ENCODE results near the gene VTI1A.

VTI1A gene

GRCh38 chr10:112613620-112614019 lies 166.6 kb downstream of the VTI1A start:
- TF ChIP-seq, protein P1, sequence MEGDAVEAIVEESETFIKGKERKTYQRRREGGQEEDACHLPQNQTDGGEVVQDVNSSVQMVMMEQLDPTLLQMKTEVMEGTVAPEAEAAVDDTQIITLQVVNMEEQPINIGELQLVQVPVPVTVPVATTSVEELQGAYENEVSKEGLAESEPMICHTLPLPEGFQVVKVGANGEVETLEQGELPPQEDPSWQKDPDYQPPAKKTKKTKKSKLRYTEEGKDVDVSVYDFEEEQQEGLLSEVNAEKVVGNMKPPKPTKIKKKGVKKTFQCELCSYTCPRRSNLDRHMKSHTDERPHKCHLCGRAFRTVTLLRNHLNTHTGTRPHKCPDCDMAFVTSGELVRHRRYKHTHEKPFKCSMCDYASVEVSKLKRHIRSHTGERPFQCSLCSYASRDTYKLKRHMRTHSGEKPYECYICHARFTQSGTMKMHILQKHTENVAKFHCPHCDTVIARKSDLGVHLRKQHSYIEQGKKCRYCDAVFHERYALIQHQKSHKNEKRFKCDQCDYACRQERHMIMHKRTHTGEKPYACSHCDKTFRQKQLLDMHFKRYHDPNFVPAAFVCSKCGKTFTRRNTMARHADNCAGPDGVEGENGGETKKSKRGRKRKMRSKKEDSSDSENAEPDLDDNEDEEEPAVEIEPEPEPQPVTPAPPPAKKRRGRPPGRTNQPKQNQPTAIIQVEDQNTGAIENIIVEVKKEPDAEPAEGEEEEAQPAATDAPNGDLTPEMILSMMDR (IDR thresholded peaks at IDR 0.05): no peak
- Histone ChIP-seq H3K4me2 (ENCODE audit: low read length) (peak overlapping the region; percentile 3), H2AFZ (peak overlapping the region; percentile 16), H3K4me3 (ENCODE audit: low read depth, low read length) (no peak overlapping the region), H3K36me3 (ENCODE audit: control insufficient read depth, insufficient read depth, low read length) (no peaks in the 10 kb centered on the region), H3K27me3 (ENCODE audit: control insufficient read depth, insufficient read depth, low read length) (no peaks in the 10 kb centered on the region), H3K4me1 (peaks cover 3% of the 10 kb centered on the region), H3K9ac (no peak overlapping the region), H3K27ac (no peak overlapping the region), H3K9me3 (ENCODE audit: control insufficient read depth, low read length) (peaks cover 3% of the 10 kb centered on the region), H3K79me2 (no peaks in the 10 kb centered on the region)

DNA sequence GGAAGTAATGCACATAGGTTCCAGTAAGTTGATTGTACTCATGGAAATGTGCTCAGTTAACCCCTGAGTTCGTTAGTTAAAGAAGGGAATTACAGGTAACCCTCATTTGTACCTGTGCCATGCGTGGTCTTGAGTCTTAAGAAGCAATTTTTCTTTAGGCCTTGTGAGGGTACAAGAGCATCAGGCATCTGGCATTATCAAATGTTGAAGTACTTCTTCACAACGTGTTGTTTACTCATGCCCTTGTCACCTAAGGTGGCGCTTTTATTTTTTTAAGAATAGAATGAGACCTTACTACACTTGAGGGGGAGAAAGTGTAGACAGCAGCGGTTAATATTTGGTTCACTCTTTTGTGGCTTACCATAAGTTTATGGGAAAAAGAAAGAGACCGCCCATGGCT lies 167.1 kb downstream of the VTI1A start:
- Histone ChIP-seq H3K79me2 (no peaks in the 10 kb centered on the region), H3K27me3 (ENCODE audit: control insufficient read depth, insufficient read depth, low read length) (no peaks in the 10 kb centered on the region)

GRCh38 chr10:112614586-112614985 lies 167.6 kb downstream of the VTI1A start:
- Histone ChIP-seq H3K79me2 (no peaks in the 10 kb centered on the region), H3K9me3 (ENCODE audit: control insufficient read depth, low read length) (peaks cover 3% of the 10 kb centered on the region), H3K4me2 (ENCODE audit: low read length) (no peak overlapping the region), H3K4me3 (ENCODE audit: low read depth, low read length) (no peak overlapping the region), H2AFZ (no peak overlapping the region), H3K27me3 (ENCODE audit: control insufficient read depth, insufficient read depth, low read length) (no peaks in the 10 kb centered on the region), H3K27ac (no peak overlapping the region), H3K4me1 (peaks cover 3% of the 10 kb centered on the region), H3K9ac (no peak overlapping the region), H3K36me3 (ENCODE audit: control insufficient read depth, insufficient read depth, low read length) (no peaks in the 10 kb centered on the region)
- TF ChIP-seq, protein P1 (IDR thresholded peaks at IDR 0.05): no peak

More for the DNA sequence above, 167.1 kb downstream of the VTI1A start:
- Histone ChIP-seq H3K4me1 (peaks cover 3% of the 10 kb centered on the region), H3K9ac (no peak overlapping the region), H3K27ac (no peak overlapping the region), H3K4me2 (ENCODE audit: low read length) (no peak overlapping the region), H3K9me3 (ENCODE audit: control insufficient read depth, low read length) (peaks cover 3% of the 10 kb centered on the region), H3K4me3 (ENCODE audit: low read depth, low read length) (no peak overlapping the region), H2AFZ (peak overlapping the region; percentile 16), H3K36me3 (ENCODE audit: control insufficient read depth, insufficient read depth, low read length) (no peaks in the 10 kb centered on the region)
- TF ChIP-seq, protein P1 (IDR thresholded peaks at IDR 0.05): no peak

- Histone ChIP-seq H3K36me3 (ENCODE audit: control insufficient read depth, insufficient read depth, low read length) (no peaks in the 10 kb centered on the region), H3K4me3 (ENCODE audit: low read depth, low read length) (no peak overlapping the region), H3K9me3 (ENCODE audit: control insufficient read depth, low read length) (peaks cover 3% of the 10 kb centered on the region), H3K27me3 (ENCODE audit: control insufficient read depth, insufficient read depth, low read length) (no peaks in the 10 kb centered on the region), H3K79me2 (no peaks in the 10 kb centered on the region), H3K4me2 (ENCODE audit: low read length) (no peak overlapping the region), H3K27ac (no peak overlapping the region), H2AFZ (no peak overlapping the region), H3K9ac (no peak overlapping the region), H3K4me1 (peaks cover 3% of the 10 kb centered on the region)
- TF ChIP-seq, protein P1 (IDR thresholded peaks at IDR 0.05): no peak
These were observed 168.3 kb downstream of the VTI1A start for GRCh38 chr10:112615269-112615668.

DNA sequence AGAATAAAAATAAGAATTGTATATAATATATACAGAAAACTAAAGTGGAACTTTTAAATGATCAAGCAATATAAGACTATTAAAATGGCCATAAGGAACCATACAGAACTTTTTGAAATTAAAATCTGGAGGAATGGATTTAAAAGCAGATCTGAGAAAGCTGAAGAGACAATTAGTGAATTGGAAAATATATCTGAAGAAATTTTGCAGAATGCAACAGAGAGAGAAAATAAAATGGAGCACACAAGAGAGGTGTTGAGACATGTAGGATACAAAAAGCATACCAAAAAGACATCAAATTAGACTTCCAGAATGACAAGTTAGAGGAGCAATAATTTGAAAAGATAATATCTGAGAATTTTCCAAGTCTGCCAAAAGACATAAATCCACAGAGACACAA lies 169.6 kb downstream of the VTI1A start:
- Histone ChIP-seq H3K79me2 (no peaks in the 10 kb centered on the region), H3K4me1 (peaks cover 3% of the 10 kb centered on the region), H3K27ac (no peak overlapping the region)

More for the DNA sequence above, 169.6 kb downstream of the VTI1A start:
- Histone ChIP-seq H2AFZ (no peak overlapping the region), H3K9ac (no peak overlapping the region), H3K9me3 (ENCODE audit: control insufficient read depth, low read length) (peaks cover 3% of the 10 kb centered on the region), H3K36me3 (ENCODE audit: control insufficient read depth, insufficient read depth, low read length) (no peaks in the 10 kb centered on the region), H3K4me3 (ENCODE audit: low read depth, low read length) (no peak overlapping the region), H3K4me2 (ENCODE audit: low read length) (no peak overlapping the region), H3K27me3 (ENCODE audit: control insufficient read depth, insufficient read depth, low read length) (no peaks in the 10 kb centered on the region)
- TF ChIP-seq, protein P1 (IDR thresholded peaks at IDR 0.05): no peak
